ENCODE results near the gene MYCN.

DNA sequence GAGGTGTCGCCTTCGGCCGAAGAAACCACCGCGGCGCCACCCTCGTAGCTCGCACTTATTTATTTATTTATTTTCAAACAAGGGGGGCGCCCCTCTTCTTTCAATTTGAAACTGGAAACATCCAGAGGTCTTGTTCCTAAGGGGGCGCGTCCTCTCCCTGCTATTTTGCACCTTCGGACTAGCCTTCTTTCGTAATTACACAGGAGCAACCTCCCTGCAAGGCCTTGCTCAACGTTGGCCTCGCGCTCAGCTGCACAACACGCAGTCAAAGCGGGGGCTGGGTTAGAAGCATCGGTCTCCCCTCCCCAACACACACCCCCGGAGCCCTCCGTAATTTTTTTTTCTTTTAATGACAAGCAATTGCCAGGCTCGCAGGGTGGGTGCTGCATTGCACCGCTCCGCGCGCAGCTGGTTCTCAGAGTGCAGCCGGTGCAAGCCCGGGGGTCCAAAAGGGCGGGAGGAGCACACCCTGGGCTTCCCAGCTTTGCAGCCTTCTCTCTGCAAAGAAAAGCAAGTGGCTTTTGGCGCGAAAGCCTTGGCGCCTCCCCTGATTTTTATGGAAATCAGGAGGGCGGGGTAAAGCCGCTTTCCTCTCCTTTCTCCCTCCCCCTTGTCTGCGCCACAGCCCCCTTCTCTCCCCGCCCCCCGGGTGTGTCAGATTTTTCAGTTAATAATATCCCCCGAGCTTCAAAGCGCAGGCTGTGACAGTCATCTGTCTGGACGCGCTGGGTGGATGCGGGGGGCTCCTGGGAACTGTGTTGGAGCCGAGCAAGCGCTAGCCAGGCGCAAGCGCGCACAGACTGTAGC lies at the start of gene MYCN:
- TF ChIP-seq, protein P1, sequence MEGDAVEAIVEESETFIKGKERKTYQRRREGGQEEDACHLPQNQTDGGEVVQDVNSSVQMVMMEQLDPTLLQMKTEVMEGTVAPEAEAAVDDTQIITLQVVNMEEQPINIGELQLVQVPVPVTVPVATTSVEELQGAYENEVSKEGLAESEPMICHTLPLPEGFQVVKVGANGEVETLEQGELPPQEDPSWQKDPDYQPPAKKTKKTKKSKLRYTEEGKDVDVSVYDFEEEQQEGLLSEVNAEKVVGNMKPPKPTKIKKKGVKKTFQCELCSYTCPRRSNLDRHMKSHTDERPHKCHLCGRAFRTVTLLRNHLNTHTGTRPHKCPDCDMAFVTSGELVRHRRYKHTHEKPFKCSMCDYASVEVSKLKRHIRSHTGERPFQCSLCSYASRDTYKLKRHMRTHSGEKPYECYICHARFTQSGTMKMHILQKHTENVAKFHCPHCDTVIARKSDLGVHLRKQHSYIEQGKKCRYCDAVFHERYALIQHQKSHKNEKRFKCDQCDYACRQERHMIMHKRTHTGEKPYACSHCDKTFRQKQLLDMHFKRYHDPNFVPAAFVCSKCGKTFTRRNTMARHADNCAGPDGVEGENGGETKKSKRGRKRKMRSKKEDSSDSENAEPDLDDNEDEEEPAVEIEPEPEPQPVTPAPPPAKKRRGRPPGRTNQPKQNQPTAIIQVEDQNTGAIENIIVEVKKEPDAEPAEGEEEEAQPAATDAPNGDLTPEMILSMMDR (IDR thresholded peaks at IDR 0.05; ENCODE audit: extremely low read depth in 1 of 2, insufficient read depth in 1 of 2, low read depth in 1 of 2, low read length in 2 of 2) = no peak
- no peak for TF ChIP-seq POLR2A (IDR thresholded peaks at IDR 0.05; ENCODE audit: low read depth, low read length)
- TF ChIP-seq JUN (IDR thresholded peaks at IDR 0.05; ENCODE audit: borderline replicate concordance, insufficient read depth, insufficient read length, low read depth) = no peak
- TF ChIP-seq EZH2 (IDR thresholded peaks at IDR 0.05; ENCODE audit: borderline replicate concordance, low read depth, low read length, severe bottlenecking) = no peak
- TF ChIP-seq POLR2AphosphoS5 (IDR thresholded peaks at IDR 0.05; ENCODE audit: insufficient read depth, low read depth, low read length) = no peak

All from endothelial cell of umbilical vein (primary cell).